ENCODE data around the gene ZC3H12A.

The ZC3H12A gene

DNA sequence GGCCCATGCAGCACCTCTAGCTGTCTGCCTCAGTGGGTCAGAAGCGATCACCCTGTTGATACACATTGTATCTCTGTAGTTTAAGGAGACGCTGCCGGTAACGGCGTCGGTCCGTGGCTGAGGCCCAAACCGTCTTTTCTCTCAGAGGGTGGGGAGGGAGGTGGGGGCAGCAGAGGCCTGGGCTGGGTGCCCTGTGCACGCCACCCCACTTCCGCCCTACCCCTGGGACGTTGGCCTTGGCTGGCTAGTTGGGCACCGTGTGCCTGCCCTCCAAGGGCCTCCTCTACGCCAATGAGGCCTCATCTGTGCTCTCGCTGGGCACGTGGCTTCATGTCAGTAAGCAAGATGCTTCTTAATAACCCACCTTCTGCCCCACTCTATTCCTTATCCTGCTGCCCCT, 9.4 kb downstream of the ZC3H12A start:
- TF ChIP-seq CTCF (conservative IDR thresholded peaks at IDR 0.05) = no peak
- peak overlapping the region; percentile 99 for H3K27ac ChIP-seq

- TF ChIP-seq CTCF (conservative IDR thresholded peaks at IDR 0.05) = no peak
- H3K27ac ChIP-seq = peak overlapping the region; percentile 99
These were observed 10.1 kb downstream of the ZC3H12A start for GRCh38 chr1:37484325-37485051.

DNA sequence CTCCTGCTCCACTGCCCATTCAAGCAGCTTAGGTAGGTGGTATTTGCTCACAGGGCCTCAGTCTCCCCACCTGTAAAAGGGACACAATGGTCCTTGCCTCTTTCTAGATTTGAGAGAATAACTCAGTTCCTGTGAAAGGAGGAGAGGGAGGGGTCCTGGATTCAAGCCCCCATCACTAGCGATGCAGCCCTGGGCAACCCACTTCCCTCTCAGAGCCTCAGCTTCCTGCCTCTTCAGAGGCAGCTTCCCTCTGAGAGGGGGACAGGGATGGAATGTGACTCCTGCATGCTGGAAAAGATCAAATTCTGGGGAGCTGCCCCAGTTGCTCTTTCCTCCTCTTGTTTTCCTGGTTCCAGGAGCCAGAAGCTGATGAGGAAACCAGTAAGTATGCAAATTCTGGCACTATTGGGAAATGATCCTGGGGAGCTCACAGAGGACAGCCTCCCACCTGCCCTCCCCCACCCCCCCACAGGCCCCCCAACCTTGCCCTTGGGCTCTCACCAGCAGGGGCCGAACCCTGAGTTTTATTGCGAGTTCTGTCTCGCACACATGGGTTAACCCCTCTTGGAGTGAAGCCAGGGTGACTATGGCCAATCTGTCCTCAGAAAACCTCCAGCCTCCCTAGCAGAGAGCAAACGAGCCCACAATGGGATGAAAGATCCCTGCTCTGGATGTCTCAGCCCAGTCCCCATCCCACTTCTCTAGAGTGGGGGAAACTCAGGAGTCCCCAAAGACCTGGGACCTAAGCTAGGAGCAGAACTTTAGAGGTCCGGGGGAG, 11.7 kb downstream of the ZC3H12A start:
- TF ChIP-seq CTCF (conservative IDR thresholded peaks at IDR 0.05) = no peak
- H3K27ac ChIP-seq = peak overlapping the region; percentile 99

DNA sequence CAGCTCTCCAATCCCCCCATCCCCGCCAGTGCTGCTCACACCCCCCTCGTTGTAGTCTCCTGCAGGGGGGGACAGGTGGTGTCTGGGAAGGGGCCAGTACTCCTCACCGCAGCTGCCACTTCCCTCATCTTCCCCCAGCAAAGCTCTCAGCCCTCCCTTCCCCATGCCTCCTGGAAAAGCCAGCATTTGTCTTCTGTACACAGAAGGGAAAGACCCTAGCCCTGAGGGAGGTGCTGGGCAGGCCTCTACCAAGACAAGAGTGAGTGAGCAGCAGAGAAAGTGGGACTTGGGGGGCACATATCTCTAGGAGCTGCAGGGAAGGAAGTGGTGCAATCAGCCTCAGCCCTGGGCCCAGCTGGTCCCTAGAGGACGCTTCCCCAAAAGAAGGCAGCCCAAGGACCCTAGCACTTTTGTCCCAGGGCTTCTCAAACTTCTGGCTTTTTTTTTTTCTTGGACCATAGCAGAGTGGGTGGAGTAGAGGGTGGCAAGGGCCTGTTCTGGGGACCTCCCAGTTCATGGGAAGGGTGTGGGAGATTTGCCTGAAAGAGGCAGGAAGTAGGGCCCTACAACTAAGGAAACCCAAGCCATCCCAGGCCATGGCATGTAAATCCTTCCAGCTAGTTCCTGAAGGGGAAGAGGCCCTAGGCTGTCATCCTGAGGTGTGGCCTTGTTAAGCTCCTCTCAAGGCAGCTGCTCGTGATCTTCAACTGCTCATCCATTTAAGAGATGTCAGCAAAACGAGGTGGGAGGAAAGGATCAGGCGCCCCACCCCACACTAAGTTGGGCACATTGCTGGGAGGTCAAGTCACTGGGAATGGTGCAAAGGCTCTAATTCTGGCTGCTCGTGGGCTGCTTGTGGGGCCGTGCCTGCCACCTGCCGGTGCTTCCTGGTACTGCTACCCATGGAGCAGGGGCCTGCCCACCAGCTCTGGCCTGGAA, 12.6 kb downstream of the ZC3H12A start:
- H3K27ac ChIP-seq = peak overlapping the region; percentile 99

GRCh38 chr1:37487619-37487984, 13.2 kb downstream of the ZC3H12A start:
- TF ChIP-seq CTCF (conservative IDR thresholded peaks at IDR 0.05) = peak; percentile 68
- peak overlapping the region; percentile 99 for H3K27ac ChIP-seq

More for the DNA sequence above, 12.6 kb downstream of the ZC3H12A start:
- peak; percentile 92 for TF ChIP-seq CTCF (conservative IDR thresholded peaks at IDR 0.05)

- no peak for TF ChIP-seq CTCF (conservative IDR thresholded peaks at IDR 0.05)
- peak overlapping the region; percentile 95 for H3K27ac ChIP-seq
These were observed 19.1 kb downstream of the ZC3H12A start for GRCh38 chr1:37493336-37494098.

Measured in VCaP (cell line).